Heart left ventricle (tissue), 16 donors: ENCODE results near the gene SUPT5H. TPM values are rescaled to one million over a fixed set of nuclear protein-coding genes. Genes with fewer than 3 reads are reported as not detected.

Experiments
- ATAC-seq, 4 donors: fragments of 200-7000 bp; cut with Tn5 transposase; one replicate each; pipeline ENCODE4 v1.9.1; 2020 to 2022; ENCODE audit warnings: moderate library complexity in 4 of 4, mild to moderate bottlenecking in 3 of 4, moderate number of reproducible peaks in 1 of 4
- DNase-seq, 5 donors: peaks; one replicate each; pipeline ENCODE4 v3.0.0-alpha.2; 2020
- H3K27ac ChIP-seq, 12 donors: fragments of 200-600 bp; sonication (generic) in 4 of 12; one replicate each; pipeline versions ENCODE4 v1.5.0 to v1.8.0; 2016 to 2022; ENCODE audit warnings: mild to moderate bottlenecking in 2 of 12
- H3K27me3 ChIP-seq, 9 donors: fragments of 200-600 bp; sonication (generic) in 2 of 9; one replicate each; pipeline versions ENCODE4 v1.5.1 to v1.8.0; 2016 to 2022; ENCODE audit warnings: mild to moderate bottlenecking in 3 of 9
- H3K36me3 ChIP-seq, 9 donors: fragments of 200-600 bp; sonication (generic) in 2 of 9; one replicate each; pipeline versions ENCODE4 v1.5.0 to v1.8.0; 2018 to 2022; ENCODE audit warnings: mild to moderate bottlenecking in 2 of 9
- H3K4me1 ChIP-seq, 12 donors: fragments of 200-600 bp; sonication (generic) in 4 of 12; one replicate each; pipeline versions ENCODE4 v1.5.0 to v1.8.0; 2016 to 2022; ENCODE audit warnings: mild to moderate bottlenecking in 3 of 12
- H3K4me3 ChIP-seq, 12 donors: fragments of 200-600 bp; sonication (generic) in 4 of 12; one replicate each; pipeline versions ENCODE4 v1.5.0 to v1.8.0; 2017 to 2022; ENCODE audit warnings: mild to moderate bottlenecking in 9 of 12, moderate library complexity in 4 of 12
- H3K9me3 ChIP-seq, 12 donors: fragments of 200-600 bp; sonication (generic) in 4 of 12; one replicate each; pipeline versions ENCODE4 v1.5.0 to v1.8.0; 2016 to 2022; ENCODE audit warnings: mild to moderate bottlenecking in 1 of 12
- POLR2A ChIP-seq, 2 donors: fragments of 450-650 bp; IDR thresholded peaks; one replicate each; pipeline ENCODE4 v1.6.1; 2017; ENCODE audit warnings: antibody characterized with exemption in 2 of 2, mild to moderate bottlenecking in 2 of 2, moderate library complexity in 2 of 2
- whole genome bisulfite sequencing, 4 donors: extraction: QIAGEN DNeasy Blood & Tissue Kit in 2 of 4; methylation state at CpG; one replicate each; pipeline versions ENCODE4 v1.1.5 to v1.1.7; 2013 to 2018; 5-methylcytosine and 5-hydroxymethylcytosine counted together
- intact Hi-C, 10 donors: fragments of 100-400 bp; cut with DNase I; formaldehyde crosslinking; loops; one replicate each; pipeline versions ENCODE4 v1.11.1 to v1.14.2; 2022
- polyA plus RNA-seq, 2 donors: library from polyadenylated mRNA; stranded (reverse); fragments of 200-250 nt; gene quantifications; one replicate each; pipeline ENCODE4 v1.2.3, GENCODE V29; 2013
- total RNA-seq, 9 donors: library from RNA; depleted of rRNA in 2 of 9; stranded (reverse); fragments of >200 nt in 2 of 9; fragmentation: NEBNext Ultra II Directional in 3 of 9; extraction: Animal tissue kit (Norgen Biotek cat#: 25700) in 3 of 9; gene quantifications; one replicate each; pipeline versions ENCODE4 v1.1.0 to v1.2.4, GENCODE V29; 2016 to 2023
- TF ChIP-seq, protein P1 (sequence below), 12 donors: fragments of 200-600 bp; sonication (generic) in 4 of 12; IDR thresholded peaks; one replicate each; pipeline versions ENCODE4 v1.5.0 to v1.8.0; 2018 to 2022; ENCODE audit warnings: antibody characterized with exemption in 12 of 12, mild to moderate bottlenecking in 5 of 12
- donor health status: ischemic (EF 13 %, LVEDD 7.1; RV severe dilation, severe dysfunction).
- donor health status: healthy with polysubstance abuse.
- donor health status: DM: no; HTN: yes; CAD: no.
- donor health status: DM: no; HTN: no; CAD: no.
- donor health status: ischemic (EF 25% LVEDD 6.9; RV normal size, moderate dysfunction).
- donor health status: ischemic (EF 25% LVEDD 5.7; RV mildly dilated, moderate dysfunction).
- donor health status: healthy.
- donor health status: DM: yes; HTN: yes; CAD: no.
- donor health status: ischemic (EF 35%, LVEDD 5.7; RV mildly dilated, moderate dysfunction).
- donor health status: nonischemic (EF 11% LVEDD 7.7; RV severe dilation, severe dysfunction).
- donor health status: DM: yes; HTN: yes; CAD: no.
- donor health status: PGD.
- donor health status: ischemic (EF 29% LVEDD 5.4; RV normal size, mild dysfunction).
- donor health status: nonischemic (EF 23%, LVEDD 6.1; RV moderate dilation, normal function).

SUPT5H gene
- total and polyA plus RNA-seq, 11 donors: 63.8 to 113 (median 81.7) TPM

DNA sequence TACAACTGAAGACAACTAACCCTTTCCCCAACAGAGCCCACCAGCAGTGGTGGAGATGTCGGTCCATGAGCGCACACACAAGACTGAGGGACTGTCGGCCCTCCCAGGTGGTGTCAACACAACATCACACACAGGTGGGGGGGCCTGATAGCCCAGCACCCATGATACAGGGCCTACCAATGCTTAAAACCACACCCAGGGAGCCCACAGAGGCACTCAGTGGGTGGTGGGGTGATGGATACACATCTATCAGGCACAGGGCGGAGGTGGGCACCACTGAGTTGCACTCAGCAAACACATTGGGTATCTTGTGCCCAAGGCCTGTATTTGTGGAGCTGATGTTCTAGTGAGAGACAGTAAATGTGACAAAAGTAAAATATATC is 45.7 kb upstream of the SUPT5H start:
- WGBS, 4 donors: 88 to 96% (median 95%) methylated on average over 4 of the region's 4 CpGs

DNA sequence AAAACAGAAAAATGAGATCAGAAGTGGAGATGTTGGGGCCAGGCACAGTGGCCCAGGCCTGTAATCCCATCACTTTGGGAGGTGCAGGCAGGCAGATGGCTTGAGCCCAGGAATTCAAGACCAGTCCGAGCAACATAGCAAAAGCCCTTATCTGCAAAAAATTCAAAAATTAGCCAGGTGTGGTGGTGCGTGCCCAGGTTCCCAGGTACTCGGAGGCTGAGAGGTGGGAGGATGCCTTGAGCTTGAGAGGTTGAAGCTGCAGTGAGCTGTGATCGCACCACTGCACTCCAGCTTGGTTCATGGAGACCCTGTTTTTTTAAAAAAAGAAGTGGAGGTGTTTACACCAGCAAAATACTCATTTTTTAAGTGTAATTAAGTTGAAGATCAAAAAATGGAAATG is 45.3 kb upstream of the SUPT5H start:
- peak overlapping the region in 4 of 12 donors; percentile 79 to 100 (median 98) for H3K27ac ChIP-seq

More for the DNA sequence above, 45.7 kb upstream of the SUPT5H start:
- intact Hi-C loops: loop anchor here in 4 of 10 donors (5.0 to 10.0 kb wide), 4 partner anchors 45 to 135 kb away; partner anchors contain the start of genes EID2B (in 3 of the 4), SUPT5H (in 2 of the 4) and SAMD4B (in 1 of the 4)
- no peak overlapping the region for H3K4me3 ChIP-seq
- peaks cover 0 to 31% (median 13%) of the 10 kb centered on the region in 9 donors for H3K36me3 ChIP-seq
- DNase-seq (peak in 1 of 5 donors; percentile 13), ATAC-seq (no peak)
- peak overlapping the region in 4 of 12 donors; percentile 79 to 100 (median 89) for H3K27ac ChIP-seq
- H3K4me1 ChIP-seq: peaks cover 6 to 65% (median 32%) of the 10 kb centered on the region in 12 donors
- H3K9me3 ChIP-seq: no peaks in the 10 kb centered on the region
- TF ChIP-seq, protein P1, sequence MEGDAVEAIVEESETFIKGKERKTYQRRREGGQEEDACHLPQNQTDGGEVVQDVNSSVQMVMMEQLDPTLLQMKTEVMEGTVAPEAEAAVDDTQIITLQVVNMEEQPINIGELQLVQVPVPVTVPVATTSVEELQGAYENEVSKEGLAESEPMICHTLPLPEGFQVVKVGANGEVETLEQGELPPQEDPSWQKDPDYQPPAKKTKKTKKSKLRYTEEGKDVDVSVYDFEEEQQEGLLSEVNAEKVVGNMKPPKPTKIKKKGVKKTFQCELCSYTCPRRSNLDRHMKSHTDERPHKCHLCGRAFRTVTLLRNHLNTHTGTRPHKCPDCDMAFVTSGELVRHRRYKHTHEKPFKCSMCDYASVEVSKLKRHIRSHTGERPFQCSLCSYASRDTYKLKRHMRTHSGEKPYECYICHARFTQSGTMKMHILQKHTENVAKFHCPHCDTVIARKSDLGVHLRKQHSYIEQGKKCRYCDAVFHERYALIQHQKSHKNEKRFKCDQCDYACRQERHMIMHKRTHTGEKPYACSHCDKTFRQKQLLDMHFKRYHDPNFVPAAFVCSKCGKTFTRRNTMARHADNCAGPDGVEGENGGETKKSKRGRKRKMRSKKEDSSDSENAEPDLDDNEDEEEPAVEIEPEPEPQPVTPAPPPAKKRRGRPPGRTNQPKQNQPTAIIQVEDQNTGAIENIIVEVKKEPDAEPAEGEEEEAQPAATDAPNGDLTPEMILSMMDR (IDR thresholded peaks at IDR 0.05): no peak
- TF ChIP-seq POLR2A (IDR thresholded peaks at IDR 0.05): no peak
- H3K27me3 ChIP-seq: no peaks in the 10 kb centered on the region

DNA sequence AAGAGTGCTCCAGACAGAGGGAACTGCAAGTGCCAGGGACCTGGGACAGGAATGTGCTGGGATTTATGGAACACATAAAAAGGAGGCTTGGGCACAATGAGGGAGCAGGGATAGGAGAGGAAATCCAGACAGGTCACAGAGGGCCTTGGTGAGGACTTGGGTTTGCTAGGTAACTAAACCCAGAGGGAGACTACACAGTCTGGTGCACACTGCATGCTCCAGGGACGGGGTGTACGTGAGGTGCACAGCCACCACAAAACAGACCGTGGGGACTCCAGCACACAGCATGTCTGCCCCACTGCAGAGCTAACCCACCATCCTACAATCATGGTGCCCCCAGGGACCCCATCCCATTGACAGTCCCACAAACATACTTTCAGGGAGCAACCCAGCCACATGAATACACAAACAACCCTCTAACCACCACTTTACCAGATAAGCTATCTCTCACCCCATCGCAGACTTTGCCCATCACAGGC is 44.3 kb upstream of the SUPT5H start:
- H3K4me3 ChIP-seq: no peak overlapping the region
- peaks cover 6 to 80% (median 40%) of the 10 kb centered on the region in 12 donors for H3K4me1 ChIP-seq
- no peaks in the 10 kb centered on the region for H3K27me3 ChIP-seq
- no peak for ATAC-seq
- H3K9me3 ChIP-seq: no peaks in the 10 kb centered on the region
- H3K27ac ChIP-seq: peak overlapping the region; percentile 16 to 100 (median 98)
- DNase-seq: peak in 1 of 5 donors; percentile 40
- intact Hi-C loops: no loop called here
- peaks cover 0 to 18% (median 5%) of the 10 kb centered on the region in 9 donors for H3K36me3 ChIP-seq
- 59 to 78% (median 73%) methylated on average over 4 of the region's 4 CpGs for WGBS, 4 donors
- TF ChIP-seq, protein P1 (IDR thresholded peaks at IDR 0.05): no peak
- TF ChIP-seq POLR2A (IDR thresholded peaks at IDR 0.05): no peak

More for the DNA sequence above, 45.3 kb upstream of the SUPT5H start:
- Histone ChIP-seq H3K27me3 (no peaks in the 10 kb centered on the region), H3K4me1 (peaks cover 6 to 69% (median 33%) of the 10 kb centered on the region in 12 donors), H3K36me3 (peaks cover 0 to 27% (median 9%) of the 10 kb centered on the region in 9 donors), H3K4me3 (no peak overlapping the region), H3K9me3 (no peaks in the 10 kb centered on the region)
- TF ChIP-seq, protein P1 (IDR thresholded peaks at IDR 0.05): no peak
- TF ChIP-seq POLR2A (IDR thresholded peaks at IDR 0.05): no peak
- peak in 2 of 5 donors; percentile 7 to 21 for DNase-seq
- intact Hi-C loops: no loop called here
- 89 to 93% (median 91%) methylated on average over 4 of the region's 4 CpGs for WGBS, 4 donors
- ATAC-seq: no peak

DNA sequence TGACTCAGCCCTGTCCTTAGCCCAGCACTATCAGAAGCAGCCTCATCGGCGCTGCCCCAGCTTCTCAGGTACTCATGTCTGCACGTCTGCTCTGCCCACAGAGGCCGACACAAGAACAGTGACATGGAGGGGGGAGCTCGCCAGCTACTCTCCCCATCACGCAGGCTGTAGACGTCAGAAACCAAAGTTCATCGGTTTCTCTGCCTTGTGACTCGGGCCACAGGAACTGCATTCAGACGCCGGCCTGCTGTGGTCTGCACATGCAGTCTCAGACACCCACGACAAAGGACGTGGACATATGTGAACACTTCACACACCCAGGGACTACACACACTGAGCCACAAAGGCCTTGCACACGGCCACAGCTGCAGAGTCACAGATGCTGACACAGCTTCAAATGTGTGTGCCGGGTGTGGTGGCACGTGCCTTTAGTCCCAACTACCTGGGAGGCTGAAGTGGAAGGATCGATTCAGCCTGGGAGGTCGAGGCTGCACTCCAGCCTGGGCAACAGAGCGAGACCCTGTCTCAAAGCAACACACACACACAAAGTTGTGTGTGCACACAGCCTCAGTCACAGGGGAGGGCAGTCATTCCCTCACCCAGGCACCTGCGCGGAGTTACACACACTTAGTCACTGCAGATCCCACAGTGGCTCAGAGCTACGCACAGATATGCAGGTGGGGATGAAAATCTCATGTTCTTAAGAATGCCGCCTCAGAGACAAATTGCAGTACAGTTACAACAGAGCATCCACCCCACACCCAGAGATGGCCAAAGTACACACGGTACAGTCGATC is 43.6 kb upstream of the SUPT5H start:
- Histone ChIP-seq H3K27ac (peak overlapping the region; percentile 94 to 100 (median 100)), H3K27me3 (no peaks in the 10 kb centered on the region), H3K9me3 (no peaks in the 10 kb centered on the region), H3K4me3 (peak overlapping the region in 8 of 12 donors; percentile 56 to 68 (median 62)), H3K36me3 (peaks cover 0 to 12% (median 5%) of the 10 kb centered on the region in 9 donors), H3K4me1 (peaks cover 6 to 83% (median 40%) of the 10 kb centered on the region in 12 donors)
- WGBS, 4 donors: 55 to 60% (median 56%) methylated on average over 21 to 25 of the region's 25 CpGs
- ATAC-seq (no peak), DNase-seq (peak in 3 of 5 donors; percentile 41 to 76 (median 56))
- TF ChIP-seq, protein P1 (IDR thresholded peaks at IDR 0.05): no peak
- no peak for TF ChIP-seq POLR2A (IDR thresholded peaks at IDR 0.05)
- intact Hi-C loops: loop anchor here in 3 of 10 donors (1.0 kb wide), 2 partner anchors 9 to 10 kb away; no protein-coding TSS in a partner anchor
